NCI-H187 treated with DMSO at 0.1 percent for 48 hours (cell line): Measurements from ENCODE around the gene USP48.

Experiments used
- DNase-seq: peaks from one replicate; lab custom pipeline; 2025; lab: John Stamatoyannopoulos, UW

Gene USP48

GRCh38 chr1:21652937-21653743 lies 129.8 kb downstream of the USP48 start:
- no peak for DNase-seq

GRCh38 chr1:21652101-21652936 lies 130.6 kb downstream of the USP48 start:
- no peak for DNase-seq

GRCh38 chr1:21651214-21652042 lies 131.5 kb downstream of the USP48 start:
- DNase-seq, result no peak

GRCh38 chr1:21650400-21650799 lies 132.5 kb downstream of the USP48 start:
- no peak for DNase-seq

- DNase-seq, result no peak
Measured at GRCh38 chr1:21649315-21649714, 133.6 kb downstream of the USP48 start.

GRCh38 chr1:21648791-21649190 lies 134.2 kb downstream of the USP48 start:
- no peak for DNase-seq

- no peak for DNase-seq
Measured at GRCh38 chr1:21648352-21648730, 134.6 kb downstream of the USP48 start.

GRCh38 chr1:21647431-21648351 lies 135.3 kb downstream of the USP48 start:
- DNase-seq, result no peak

- DNase-seq, result no peak
Measured at GRCh38 chr1:21645550-21645949, 137.4 kb downstream of the USP48 start.

GRCh38 chr1:21644906-21645305 lies 138.0 kb downstream of the USP48 start:
- no peak for DNase-seq

- no peak for DNase-seq
Measured at GRCh38 chr1:21644348-21644747, 138.6 kb downstream of the USP48 start.

GRCh38 chr1:21643624-21644023 lies 139.3 kb downstream of the USP48 start:
- DNase-seq, result no peak

- no peak for DNase-seq
Measured at GRCh38 chr1:21641967-21642739, 140.8 kb downstream of the USP48 start.

GRCh38 chr1:21641537-21641936 lies 141.4 kb downstream of the USP48 start:
- DNase-seq, result no peak

- DNase-seq, result no peak
Measured at GRCh38 chr1:21641076-21641475, 141.9 kb downstream of the USP48 start.

GRCh38 chr1:21640653-21641052 lies 142.3 kb downstream of the USP48 start:
- DNase-seq, result no peak

- DNase-seq, result no peak
Measured at GRCh38 chr1:21639594-21640041, 143.3 kb downstream of the USP48 start.

- DNase-seq, result no peak
Measured at GRCh38 chr1:21638531-21639341, 144.2 kb downstream of the USP48 start.

- DNase-seq, result no peak
Measured at GRCh38 chr1:21637514-21637913, 145.4 kb downstream of the USP48 start.

- DNase-seq, result no peak
Measured at GRCh38 chr1:21636029-21636428, 146.9 kb downstream of the USP48 start.
